ENCODE results near the gene XXYLT1.
"Not testable (repeated sequence)": the region's sequence is repeated elsewhere in the genome, so short reads cannot be mapped to it uniquely, and the experiment has no call there.

Gene XXYLT1, protein sequence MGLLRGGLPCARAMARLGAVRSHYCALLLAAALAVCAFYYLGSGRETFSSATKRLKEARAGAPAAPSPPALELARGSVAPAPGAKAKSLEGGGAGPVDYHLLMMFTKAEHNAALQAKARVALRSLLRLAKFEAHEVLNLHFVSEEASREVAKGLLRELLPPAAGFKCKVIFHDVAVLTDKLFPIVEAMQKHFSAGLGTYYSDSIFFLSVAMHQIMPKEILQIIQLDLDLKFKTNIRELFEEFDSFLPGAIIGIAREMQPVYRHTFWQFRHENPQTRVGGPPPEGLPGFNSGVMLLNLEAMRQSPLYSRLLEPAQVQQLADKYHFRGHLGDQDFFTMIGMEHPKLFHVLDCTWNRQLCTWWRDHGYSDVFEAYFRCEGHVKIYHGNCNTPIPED

DNA sequence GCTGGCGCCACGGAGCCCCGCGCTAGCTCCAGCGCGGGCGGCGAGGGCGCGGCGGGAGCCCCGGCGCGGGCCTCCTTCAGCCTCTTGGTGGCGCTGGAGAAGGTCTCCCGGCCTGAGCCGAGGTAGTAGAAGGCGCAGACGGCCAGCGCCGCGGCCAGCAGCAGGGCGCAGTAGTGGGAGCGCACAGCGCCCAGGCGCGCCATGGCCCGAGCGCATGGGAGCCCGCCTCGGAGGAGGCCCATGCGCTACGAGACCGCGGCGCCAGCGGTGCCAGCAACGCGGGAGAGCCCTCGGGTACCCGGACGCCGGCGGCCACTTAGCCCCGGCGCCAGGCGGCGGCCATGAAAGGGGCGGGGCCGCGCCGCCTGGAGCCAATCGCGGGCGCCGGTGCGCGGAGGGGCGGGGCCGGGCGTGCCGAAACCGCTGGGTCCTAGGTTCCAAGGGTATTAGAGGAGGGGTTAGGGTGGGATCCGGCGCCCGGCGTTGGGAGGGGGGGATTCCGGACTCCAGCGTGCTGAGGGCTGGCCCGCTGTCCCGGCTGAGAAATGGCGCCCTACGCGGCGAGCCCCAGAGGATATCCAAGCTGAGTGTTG, at the start of gene XXYLT1:
TSS of gene XXYLT1 (minus strand) at position 343 of the 593 bp plus-strand sequence. CDS start at position 242, 101 bp downstream.
- DNase-seq: peak; percentile 75 to 95 (median 90)
- intact Hi-C loops (cut with DNase I): loop anchor here (2.0 to 5.0 kb wide), 2 partner anchors 171 to 250 kb away; partner anchors contain the start of gene ACAP2

DNA sequence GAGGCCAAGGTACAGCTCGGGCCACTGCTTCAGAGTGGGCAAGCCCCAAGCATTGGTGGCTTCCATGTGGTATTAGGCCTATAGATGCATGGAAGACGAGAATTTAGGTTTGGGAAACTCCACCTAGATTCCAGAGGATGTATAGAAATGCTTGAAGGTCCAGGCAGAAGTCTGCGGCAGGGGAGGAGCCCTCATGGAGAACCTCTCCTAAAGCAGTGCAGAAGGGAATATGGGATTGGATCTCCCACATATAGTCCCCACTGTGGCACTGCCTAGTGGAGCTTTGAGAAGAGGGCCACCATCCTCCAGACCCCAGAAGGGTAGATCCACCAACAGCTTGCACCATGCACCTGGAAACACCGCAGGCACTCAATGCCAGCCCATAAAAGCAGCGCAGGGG, 48.1 kb upstream of the XXYLT1 start:
- intact Hi-C loops (cut with DNase I): no loop called here
- no peak for DNase-seq

DNA sequence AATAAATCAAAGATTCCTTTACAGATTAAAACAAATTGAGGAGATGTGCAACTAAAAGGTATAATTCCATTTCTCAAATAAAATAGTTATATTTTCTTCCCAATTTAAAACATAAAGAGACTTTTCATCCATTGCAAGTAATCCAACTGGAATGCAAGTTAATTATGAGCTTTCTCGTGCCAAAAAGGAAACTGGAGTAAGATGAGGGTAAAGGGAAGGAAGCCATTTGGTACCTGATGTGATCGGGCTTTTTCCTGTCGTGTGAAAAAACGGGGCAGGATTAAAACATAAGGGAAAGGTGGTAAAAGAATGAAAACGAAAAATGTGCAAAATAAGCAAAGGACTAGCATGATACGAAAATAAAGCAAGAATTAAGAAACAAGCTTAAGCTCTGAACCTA, 41.8 kb upstream of the XXYLT1 start:
- intact Hi-C loops (cut with DNase I): no loop called here
- no peak for DNase-seq

DNA sequence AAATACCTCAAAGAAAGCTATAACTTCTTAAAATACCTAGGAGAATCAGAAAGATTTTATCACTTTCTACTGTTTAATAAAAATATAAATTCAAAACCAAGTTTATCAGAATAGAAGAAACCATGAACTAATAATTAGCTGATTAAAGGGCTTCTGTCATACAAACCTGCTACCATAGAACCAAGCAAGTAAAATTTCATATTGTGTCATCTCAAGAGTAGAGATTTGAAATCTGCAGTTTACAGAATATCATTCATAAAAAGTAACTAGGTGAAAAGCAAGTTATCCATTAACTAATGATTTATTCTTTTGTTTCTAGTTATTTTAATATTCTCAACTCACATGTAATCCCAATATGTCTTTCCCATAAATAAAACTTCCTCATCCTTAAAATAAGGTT, 36.8 kb upstream of the XXYLT1 start:
- no peak for DNase-seq
- intact Hi-C loops (cut with DNase I): no loop called here

DNA sequence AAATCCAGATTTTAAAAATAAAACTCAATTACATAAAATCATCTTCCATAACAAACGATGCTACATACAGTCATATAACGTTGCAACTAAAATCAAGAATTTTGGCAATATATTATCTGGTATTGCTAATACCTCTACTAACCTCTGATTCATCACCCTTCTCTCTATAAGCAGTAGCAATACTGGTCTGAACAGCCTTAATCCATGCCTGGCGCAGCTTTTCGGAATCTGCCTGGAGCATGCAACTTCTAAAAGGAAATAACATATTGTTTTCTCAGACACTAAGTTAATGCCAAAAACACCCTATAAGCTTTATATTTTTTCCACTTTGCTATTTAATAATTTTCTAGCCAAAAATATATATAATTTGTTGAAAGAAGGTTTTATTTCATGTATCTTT, 35.4 kb upstream of the XXYLT1 start:
- no peak for DNase-seq
- intact Hi-C loops (cut with DNase I): no loop called here

DNA sequence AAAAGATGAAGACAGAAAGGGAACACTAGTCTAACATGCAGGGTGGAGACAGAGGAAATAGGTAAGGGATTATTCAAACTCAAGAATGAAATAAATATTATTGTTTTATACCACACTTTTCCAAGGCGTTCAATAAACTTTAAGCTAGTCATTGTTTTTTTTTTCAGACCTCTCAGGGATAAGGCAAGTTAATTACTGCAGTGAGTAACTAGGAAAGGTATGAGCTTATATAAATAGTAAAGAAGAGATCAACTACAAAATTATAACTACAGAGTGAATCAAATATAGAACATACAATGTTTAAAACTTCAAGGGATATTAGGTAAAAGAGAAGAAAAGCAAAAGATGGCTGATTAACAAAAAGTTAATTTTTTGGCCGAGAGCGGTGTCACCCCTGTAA, 31.5 kb upstream of the XXYLT1 start:
- intact Hi-C loops (cut with DNase I): no loop called here
- no peak for DNase-seq

DNA sequence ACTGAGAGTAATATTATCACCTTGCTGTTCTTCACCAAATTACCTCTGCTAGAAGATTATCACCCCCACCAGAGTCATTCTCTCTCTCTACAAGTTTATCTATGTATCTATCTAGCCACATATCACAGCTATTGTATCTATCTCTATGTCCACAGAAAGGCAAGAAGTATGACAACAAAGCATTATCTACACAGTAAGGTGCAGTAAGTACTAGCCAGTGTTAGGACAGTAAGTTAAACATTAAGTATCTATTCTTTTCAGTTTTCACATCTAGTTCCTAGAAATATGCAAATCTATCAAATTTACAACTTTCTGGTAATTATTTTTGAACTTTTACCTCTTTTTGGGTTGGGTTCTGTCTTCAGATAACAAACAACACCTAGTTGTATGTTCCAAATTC, 26.5 kb upstream of the XXYLT1 start:
- intact Hi-C loops (cut with DNase I): no loop called here
- DNase-seq: no peak

DNA sequence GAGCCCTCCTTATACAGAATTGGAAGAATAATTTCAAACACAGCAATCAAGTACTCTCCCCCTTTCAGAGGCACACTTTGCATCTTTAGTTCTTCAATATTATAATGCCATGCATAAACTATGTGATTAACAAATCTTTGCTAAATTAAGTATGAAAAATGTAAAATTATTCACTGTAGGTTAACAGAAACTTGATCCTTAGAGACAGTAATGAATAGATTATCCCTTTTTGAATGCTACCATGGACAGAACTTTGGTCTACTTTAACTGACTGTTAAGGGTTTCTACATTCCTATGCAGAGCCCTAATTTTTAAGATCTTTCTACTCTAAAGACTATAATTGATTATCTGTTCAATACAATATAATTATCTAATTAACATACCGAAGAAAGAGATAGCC, 25.7 kb upstream of the XXYLT1 start:
- intact Hi-C loops (cut with DNase I): no loop called here
- DNase-seq: no peak

DNA sequence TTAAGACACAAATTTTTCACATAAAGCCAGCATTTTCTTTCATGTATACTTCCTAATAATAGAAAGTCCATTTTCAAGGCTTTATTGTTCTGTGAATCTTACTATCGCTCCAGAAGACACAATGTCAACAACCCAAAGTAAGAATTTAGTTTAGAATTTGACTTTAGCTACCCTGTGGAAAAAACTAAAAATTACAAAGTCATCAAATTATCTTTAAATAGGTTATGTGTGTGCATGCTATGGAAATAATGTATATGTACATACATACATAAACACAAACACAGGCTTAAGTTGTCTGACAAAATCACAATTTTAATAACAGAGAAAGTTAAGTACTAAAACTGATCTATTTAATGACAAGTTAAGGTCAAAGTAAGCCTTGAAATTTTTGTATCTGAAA, 20.2 kb upstream of the XXYLT1 start:
- no peak for DNase-seq
- intact Hi-C loops (cut with DNase I): no loop called here

DNA sequence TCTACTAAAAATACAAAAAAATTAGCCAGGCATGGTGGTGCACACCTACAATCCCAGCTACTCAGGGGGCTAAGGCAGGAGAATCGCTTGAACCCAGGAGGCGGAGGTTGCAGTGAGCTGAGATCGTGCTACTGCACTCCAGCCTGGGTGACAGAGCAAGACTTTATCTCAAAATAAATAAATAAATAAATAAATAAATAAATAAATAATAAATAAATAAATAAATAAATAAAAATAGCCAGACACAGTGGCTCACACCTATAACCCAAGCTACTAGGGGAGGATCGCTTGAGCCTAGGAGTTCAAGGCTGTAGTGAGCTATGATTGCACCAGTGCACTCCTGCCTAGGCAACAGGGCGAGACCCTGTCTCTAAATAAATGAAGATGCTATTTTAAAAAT, 19.7 kb upstream of the XXYLT1 start:
- DNase-seq; intact Hi-C loops (cut with DNase I): not testable (repeated sequence)

DNA sequence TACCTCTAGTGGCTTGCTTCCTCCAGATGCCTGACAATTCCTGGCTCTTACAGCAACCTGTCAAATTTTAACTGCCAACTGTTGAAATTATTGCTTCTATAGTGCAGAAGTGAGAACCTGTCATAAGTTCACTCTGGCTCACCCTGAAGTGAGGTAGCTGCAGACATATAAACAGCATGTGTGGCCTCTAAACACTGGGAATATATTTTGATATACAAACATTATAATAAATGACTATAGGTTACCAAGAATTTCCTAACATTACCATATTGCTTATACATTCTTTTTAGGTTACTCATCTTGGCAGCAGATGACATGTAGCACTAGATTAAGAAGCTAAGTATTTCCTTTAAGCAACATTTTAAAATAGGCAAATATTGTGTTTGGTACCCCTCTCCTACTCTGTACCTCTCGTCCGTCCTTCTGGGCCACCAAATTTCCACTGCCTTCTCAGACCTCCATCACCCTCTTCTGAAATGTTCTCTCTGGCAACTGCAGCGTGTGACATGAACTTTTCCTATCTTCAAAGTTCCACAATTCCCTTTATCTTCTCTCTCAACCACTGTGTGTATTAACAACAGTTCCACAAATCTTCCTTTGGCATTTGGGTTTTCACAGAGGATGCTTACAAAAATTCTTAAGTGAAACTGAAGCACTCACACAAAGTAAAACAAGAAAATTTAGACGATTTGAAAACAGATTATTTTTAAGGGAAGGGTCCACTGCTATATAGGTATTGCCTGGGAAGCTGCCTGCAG, 15.3 kb upstream of the XXYLT1 start:
- peak in 2 of 42 donors; percentile 27 to 30 for DNase-seq
- intact Hi-C loops (cut with DNase I): no loop called here

DNA sequence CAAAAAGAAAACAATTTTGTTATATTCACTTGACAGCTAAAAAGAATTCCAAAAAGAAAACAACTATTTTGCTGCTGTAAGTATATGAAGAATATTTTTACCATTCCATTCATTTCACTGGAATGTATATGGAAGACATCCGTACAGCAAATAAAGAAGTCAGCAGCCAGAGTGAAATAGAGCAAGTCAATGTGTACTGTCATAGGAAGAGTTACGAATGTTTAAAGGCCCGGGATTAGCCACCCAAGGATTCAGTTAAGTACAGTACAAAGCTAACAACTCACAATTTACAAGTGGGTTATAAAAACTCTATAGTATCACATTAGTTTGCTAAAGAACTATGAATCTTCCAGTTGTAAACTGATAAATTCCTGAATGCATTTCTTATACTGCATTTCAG, 14.4 kb upstream of the XXYLT1 start:
- intact Hi-C loops (cut with DNase I): no loop called here
- no peak for DNase-seq

DNA sequence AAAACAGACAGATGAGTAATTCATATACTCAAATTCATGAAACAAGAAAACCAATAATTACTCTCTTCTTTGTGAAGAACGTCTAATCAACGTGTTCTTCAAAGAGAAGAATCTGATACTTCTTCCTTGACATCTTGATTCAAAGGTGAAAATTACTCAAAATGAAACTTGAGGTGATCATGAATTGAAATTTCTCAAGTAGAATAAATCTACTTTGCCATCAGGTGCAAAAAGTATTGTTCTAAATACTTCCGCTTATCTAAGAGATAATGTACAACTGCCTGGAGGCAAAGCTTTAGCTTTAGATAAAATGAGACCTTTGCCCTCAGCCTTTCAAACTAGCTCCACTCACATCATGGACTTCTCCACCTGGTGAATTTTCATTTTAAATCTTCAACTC, 13.9 kb upstream of the XXYLT1 start:
- no peak for DNase-seq
- intact Hi-C loops (cut with DNase I): no loop called here

DNA sequence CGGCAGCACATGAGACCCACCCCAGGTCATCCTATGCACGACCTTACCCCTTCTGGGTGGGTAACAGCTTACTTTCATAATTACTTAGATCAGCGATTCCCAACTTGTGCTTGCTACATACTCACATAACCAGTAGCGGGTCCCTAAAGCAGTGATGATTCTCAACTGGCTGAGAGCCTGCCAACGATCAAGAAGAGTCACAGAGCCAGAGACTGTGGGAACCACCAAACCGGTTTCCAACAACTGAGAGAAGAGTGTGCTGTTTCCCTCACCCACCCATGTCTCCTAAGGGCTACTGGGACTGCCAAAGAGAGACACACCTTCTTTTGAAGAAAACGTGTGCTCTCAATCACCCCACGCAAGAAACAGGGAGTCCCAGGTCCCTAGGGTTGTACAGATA, 12.0 kb upstream of the XXYLT1 start:
- no peak for DNase-seq

DNA sequence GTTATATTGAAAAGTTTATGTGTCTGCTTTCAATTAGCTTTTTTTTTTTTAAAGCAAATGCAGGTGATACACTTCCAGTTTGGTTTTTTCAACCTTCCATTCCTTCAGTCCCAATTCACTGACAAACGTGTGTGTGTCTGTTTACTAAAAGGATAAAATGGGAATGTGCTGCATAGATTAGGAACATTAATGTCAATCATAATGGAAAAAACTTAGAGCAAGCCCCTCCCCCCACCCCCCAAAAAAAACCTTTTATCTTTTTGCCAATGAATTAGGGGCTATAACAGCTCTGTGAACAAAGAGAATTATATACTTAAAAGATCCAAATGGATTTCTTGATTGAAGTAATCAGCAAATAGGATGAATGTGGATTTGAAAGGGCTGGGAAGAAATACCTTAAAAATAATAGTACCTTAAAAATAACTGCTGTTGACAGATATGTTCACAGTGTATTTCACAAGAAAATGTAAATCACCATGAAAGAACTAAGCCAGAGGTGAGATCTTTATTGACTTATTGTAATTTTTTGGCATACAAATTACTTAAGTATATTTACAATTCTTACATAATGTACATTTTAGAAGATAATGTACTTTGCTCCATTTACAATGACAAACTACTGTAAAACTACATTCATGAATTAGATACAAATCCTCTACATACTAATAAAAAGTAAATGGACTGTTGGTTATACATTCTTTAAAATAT, 3.5 kb upstream of the XXYLT1 start:
- intact Hi-C loops (cut with DNase I): loop anchor here (5.0 kb wide), 1 partner anchor 168 kb away; the partner anchor contains the start of gene ACAP2
- DNase-seq: no peak

More for the DNA sequence above, 12.0 kb upstream of the XXYLT1 start:
- intact Hi-C loops (cut with DNase I): no loop called here

DNA sequence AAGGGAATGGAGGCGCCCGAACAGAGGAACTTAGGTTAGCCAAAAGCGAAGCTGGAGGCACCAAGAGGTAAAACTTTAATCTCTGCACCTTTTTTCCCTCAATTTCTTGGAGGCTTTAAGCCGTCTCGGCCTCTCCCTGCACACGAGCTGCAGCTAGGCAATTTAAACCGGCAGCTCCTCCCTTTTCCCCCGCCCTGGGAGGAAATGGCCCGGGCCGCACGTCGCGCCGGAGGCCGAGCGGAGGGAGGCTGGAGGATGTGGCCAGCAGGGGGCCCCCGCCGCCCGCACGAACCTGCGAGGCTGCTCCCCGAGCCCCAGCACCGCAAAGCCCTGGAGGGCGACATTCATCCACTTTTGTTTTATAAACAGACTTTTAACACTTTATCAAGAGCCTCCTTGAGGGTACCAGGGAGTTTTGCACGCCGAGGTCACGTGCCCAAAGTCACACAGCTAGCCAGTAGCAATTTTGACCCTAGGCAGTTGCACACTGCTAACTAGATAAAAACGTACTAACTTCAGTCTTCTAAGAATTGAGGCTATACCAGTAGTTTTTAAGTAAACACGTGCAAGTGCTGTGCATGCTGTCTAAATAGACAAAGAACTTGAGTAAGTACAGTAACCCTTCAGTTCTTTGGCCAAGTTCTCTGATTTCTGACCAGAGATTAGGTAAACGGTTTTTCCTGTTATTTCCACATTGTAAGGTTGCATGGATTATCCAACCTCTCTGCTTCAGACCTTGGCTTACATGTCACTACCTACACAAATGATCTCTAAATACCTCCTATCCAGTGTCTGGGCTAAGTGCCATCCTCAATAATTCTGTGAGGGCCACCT, 668 bp upstream of the XXYLT1 start:
- peak; percentile 68 to 96 (median 91) for DNase-seq
- intact Hi-C loops (cut with DNase I): loop anchor here (2.0 to 5.0 kb wide), 2 partner anchors 171 to 249 kb away; partner anchors contain the start of gene ACAP2

DNA sequence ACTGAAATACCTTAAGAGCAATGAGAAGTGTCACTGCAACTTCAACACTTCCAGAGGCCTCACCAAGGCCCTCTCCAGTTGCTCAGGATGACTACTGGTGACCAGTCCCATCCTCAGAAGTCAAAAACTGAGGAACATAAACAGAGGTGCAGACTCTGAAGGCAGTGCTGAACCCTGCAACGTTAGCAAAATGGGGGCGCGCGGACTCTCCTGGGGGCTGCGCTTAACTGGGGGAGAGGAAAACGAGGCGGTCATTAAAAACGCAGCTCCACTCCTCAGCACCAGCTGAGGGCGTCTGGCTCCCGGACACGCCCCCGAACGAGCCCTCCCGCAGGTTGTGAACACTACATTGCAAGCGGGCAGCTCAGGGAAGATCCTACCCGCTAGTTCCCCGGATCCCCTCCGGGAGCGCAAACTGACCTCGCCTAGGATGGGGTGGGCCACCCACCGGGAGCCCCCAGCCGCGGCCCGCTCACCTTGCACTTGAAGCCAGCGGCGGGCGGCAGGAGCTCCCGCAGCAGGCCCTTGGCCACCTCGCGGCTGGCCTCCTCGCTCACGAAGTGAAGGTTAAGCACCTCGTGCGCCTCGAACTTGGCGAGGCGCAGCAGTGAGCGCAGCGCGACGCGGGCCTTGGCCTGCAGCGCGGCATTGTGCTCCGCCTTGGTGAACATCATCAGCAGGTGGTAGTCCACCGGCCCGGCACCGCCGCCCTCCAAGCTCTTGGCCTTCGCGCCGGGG, 711 bp downstream of the XXYLT1 start:
- intact Hi-C loops (cut with DNase I): loop anchor here (2.0 to 5.0 kb wide), 2 partner anchors 172 to 251 kb away; partner anchors contain the start of gene ACAP2
- peak in 25 of 42 donors; percentile 11 to 68 (median 41) for DNase-seq
